Esophagus (tissue), 2 donors: ENCODE measurements around the gene CHURC1. TPM values are rescaled to one million over a fixed set of nuclear protein-coding genes. Genes with fewer than 3 reads are reported as not detected.
A peak's percentile ranks its signal among the peaks of the same experiment; 100 is the strongest.

Experiments
- H3K27ac ChIP-seq, 2 donors: one replicate each; pipeline ENCODE4 v1.5.1; 2013; ENCODE audit warnings: low read depth in 2 of 2, mild to moderate bottlenecking in 2 of 2, inconsistent platforms in 1 of 2, low read length in 1 of 2, moderate library complexity in 1 of 2
- H3K27me3 ChIP-seq, 2 donors: one replicate each; pipeline ENCODE4 v1.6.1; 2013; ENCODE audit warnings: low read length in 2 of 2, control low read depth in 1 of 2, mild to moderate bottlenecking in 1 of 2; ENCODE audit not compliant: insufficient read depth in 2 of 2, control insufficient read depth in 1 of 2
- H3K36me3 ChIP-seq, 2 donors: one replicate each; pipeline ENCODE4 v1.6.1; 2013; ENCODE audit warnings: low read length in 1 of 2; ENCODE audit not compliant: control insufficient read depth in 2 of 2, insufficient read depth in 2 of 2
- H3K4me1 ChIP-seq, 2 donors: one replicate each; pipeline ENCODE4 v1.6.1; 2013; ENCODE audit warnings: low read length in 1 of 2; ENCODE audit not compliant: control insufficient read depth in 2 of 2, insufficient read depth in 2 of 2
- H3K4me3 ChIP-seq, 2 donors: one replicate each; pipeline ENCODE4 v1.5.1; 2013; ENCODE audit warnings: low read length in 2 of 2, mild to moderate bottlenecking in 2 of 2, low read depth in 1 of 2, moderate library complexity in 1 of 2
- H3K9me3 ChIP-seq, 2 donors: one replicate each; pipeline ENCODE4 v1.6.1; 2013; ENCODE audit warnings: mild to moderate bottlenecking in 2 of 2, low read depth in 1 of 2, low read length in 1 of 2, moderate library complexity in 1 of 2; ENCODE audit not compliant: control insufficient read depth in 2 of 2, insufficient read depth in 1 of 2
- WGBS, 2 donors: extraction: QIAGEN DNeasy Blood & Tissue Kit; methylation state at CpG; one replicate each; pipeline ENCODE4 v1.1.7; 2013; 5-methylcytosine and 5-hydroxymethylcytosine counted together
- polyA plus RNA-seq, 2 donors: library from polyadenylated mRNA; stranded (reverse); fragments of 200-250 nt; gene quantifications; one replicate each; pipeline ENCODE4 v1.2.3, GENCODE V29; 2013
- donor health status: healthy with polysubstance abuse.
- donor health status: Bipolar disorder and iron deficiency.

The CHURC1 gene
- polyA plus RNA-seq, 2 donors, result 30.3 to 31.7 TPM

GRCh38 chr14:64943556-64943955 is 29.3 kb downstream of the CHURC1 start:
- Histone ChIP-seq H3K27me3 (no peaks in the 10 kb centered on the region), H3K27ac (peak overlapping the region; percentile 10 to 62), H3K4me3 (no peak overlapping the region), H3K9me3 (no peaks in the 10 kb centered on the region), H3K36me3 (peaks cover 0 to 6% of the 10 kb centered on the region in 2 donors), H3K4me1 (peaks cover 0 to 13% of the 10 kb centered on the region in 2 donors)
- 82% methylated on average over 6 of the region's 6 CpGs for WGBS, 2 donors

GRCh38 chr14:64944041-64944440 is 29.8 kb downstream of the CHURC1 start:
- H3K4me1 ChIP-seq, result peaks cover 0 to 13% of the 10 kb centered on the region in 2 donors
- H3K9me3 ChIP-seq, result no peaks in the 10 kb centered on the region
- no peak overlapping the region for H3K4me3 ChIP-seq
- H3K27me3 ChIP-seq, result no peaks in the 10 kb centered on the region
- H3K27ac ChIP-seq, result peak overlapping the region in 1 of 2 donors; percentile 10
- H3K36me3 ChIP-seq, result peaks cover 0 to 4% of the 10 kb centered on the region in 2 donors
- WGBS, 2 donors, result 77% methylated on average over 2 of the region's 2 CpGs

GRCh38 chr14:64944861-64945260 is 30.6 kb downstream of the CHURC1 start:
- H3K27me3 ChIP-seq, result no peaks in the 10 kb centered on the region
- H3K4me1 ChIP-seq, result peaks cover 0 to 11% of the 10 kb centered on the region in 2 donors
- no peaks in the 10 kb centered on the region for H3K9me3 ChIP-seq
- no peak overlapping the region for H3K4me3 ChIP-seq
- peaks cover 0 to 4% of the 10 kb centered on the region in 2 donors for H3K36me3 ChIP-seq
- no peak overlapping the region for H3K27ac ChIP-seq
- WGBS, 2 donors, result 93 to 99% methylated on average over 4 of the region's 4 CpGs

- Histone ChIP-seq H3K27ac (no peak overlapping the region), H3K4me1 (peaks cover 0 to 11% of the 10 kb centered on the region in 2 donors), H3K4me3 (no peak overlapping the region), H3K27me3 (no peaks in the 10 kb centered on the region), H3K9me3 (no peaks in the 10 kb centered on the region), H3K36me3 (peaks cover 0 to 4% of the 10 kb centered on the region in 2 donors)
- 89 to 93% methylated on average over 12 of the region's 12 CpGs for WGBS, 2 donors
These were observed 31.4 kb downstream of the CHURC1 start for GRCh38 chr14:64945431-64946178.

- Histone ChIP-seq H3K27me3 (no peaks in the 10 kb centered on the region), H3K4me1 (peaks cover 0 to 11% of the 10 kb centered on the region in 2 donors), H3K36me3 (peaks cover 0 to 7% of the 10 kb centered on the region in 2 donors), H3K4me3 (no peak overlapping the region), H3K9me3 (no peaks in the 10 kb centered on the region), H3K27ac (no peak overlapping the region)
- WGBS, 2 donors, result 83 to 94% methylated on average over 6 of the region's 6 CpGs
These were observed 32.2 kb downstream of the CHURC1 start for GRCh38 chr14:64946310-64947045.

GRCh38 chr14:64947710-64948611 is 33.7 kb downstream of the CHURC1 start:
- H3K4me3 ChIP-seq, result no peak overlapping the region
- H3K4me1 ChIP-seq, result peaks cover 0 to 11% of the 10 kb centered on the region in 2 donors
- 81 to 84% methylated on average over 28 of the region's 28 CpGs for WGBS, 2 donors
- peaks cover 0 to 7% of the 10 kb centered on the region in 2 donors for H3K36me3 ChIP-seq
- no peak overlapping the region for H3K27ac ChIP-seq
- no peaks in the 10 kb centered on the region for H3K9me3 ChIP-seq
- no peaks in the 10 kb centered on the region for H3K27me3 ChIP-seq

GRCh38 chr14:64948612-64949210 is 34.5 kb downstream of the CHURC1 start:
- Histone ChIP-seq H3K27ac (no peak overlapping the region), H3K4me1 (peaks cover 0 to 6% of the 10 kb centered on the region in 2 donors), H3K9me3 (no peaks in the 10 kb centered on the region), H3K4me3 (no peak overlapping the region), H3K36me3 (peaks cover 0 to 7% of the 10 kb centered on the region in 2 donors), H3K27me3 (no peaks in the 10 kb centered on the region)
- WGBS, 2 donors, result 90 to 94% methylated on average over 8 of the region's 8 CpGs

GRCh38 chr14:64950889-64951288 is 36.6 kb downstream of the CHURC1 start:
- H3K27ac ChIP-seq, result no peak overlapping the region
- H3K4me1 ChIP-seq, result no peaks in the 10 kb centered on the region
- H3K4me3 ChIP-seq, result no peak overlapping the region
- no peaks in the 10 kb centered on the region for H3K9me3 ChIP-seq
- no peaks in the 10 kb centered on the region for H3K27me3 ChIP-seq
- 94 to 97% methylated on average over 8 of the region's 8 CpGs for WGBS, 2 donors
- peaks cover 0 to 8% of the 10 kb centered on the region in 2 donors for H3K36me3 ChIP-seq

- Histone ChIP-seq H3K4me3 (no peak overlapping the region), H3K27ac (no peak overlapping the region), H3K36me3 (peaks cover 0 to 8% of the 10 kb centered on the region in 2 donors), H3K27me3 (no peaks in the 10 kb centered on the region), H3K4me1 (no peaks in the 10 kb centered on the region), H3K9me3 (no peaks in the 10 kb centered on the region)
- WGBS, 2 donors, result 95 to 97% methylated on average over 8 of the region's 8 CpGs
These were observed 37.0 kb downstream of the CHURC1 start for GRCh38 chr14:64951291-64951690.
